Neuronal stem cell (in vitro differentiated cells): ENCODE data around the gene IQCM.

ENCODE experiments used
- DNase-seq: peaks from one replicate; pipeline ENCODE4 v3.0.0-alpha.2; 2013; ENCODE audit warnings: low spot score
- H2AFZ ChIP-seq: one replicate; pipeline ENCODE4 v1.6.1; 2013; ENCODE audit warnings: mild to moderate bottlenecking, low read length, inconsistent platforms
- H2AK5ac ChIP-seq: 2 replicates; pipeline ENCODE4 v1.6.1; 2013; ENCODE audit warnings: low read depth, mild to moderate bottlenecking, inconsistent platforms, low read length, moderate library complexity, mixed read lengths
- H2BK120ac ChIP-seq: 2 replicates; pipeline ENCODE4 v1.6.1; 2013; ENCODE audit warnings: low read depth, mild to moderate bottlenecking, inconsistent platforms, low read length, moderate library complexity, mixed read lengths
- H2BK12ac ChIP-seq: one replicate; pipeline ENCODE4 v1.6.1; 2013; ENCODE audit warnings: low read length, inconsistent platforms
- H2BK15ac ChIP-seq: 2 replicates; pipeline ENCODE4 v1.6.1; 2013; ENCODE audit warnings: mild to moderate bottlenecking, low read length, inconsistent platforms, mixed read lengths
- H2BK5ac ChIP-seq: one replicate; pipeline ENCODE4 v1.6.1; 2013; ENCODE audit warnings: inconsistent platforms, mild to moderate bottlenecking, low read length, moderate library complexity
- H3K14ac ChIP-seq: one replicate; pipeline ENCODE4 v1.6.1; 2013; ENCODE audit warnings: low read length, inconsistent platforms
- H3K18ac ChIP-seq: 2 replicates; pipeline ENCODE4 v1.6.1; 2013; ENCODE audit warnings: low read length, inconsistent platforms
- H3K23ac ChIP-seq: 2 replicates; pipeline ENCODE4 v1.6.1; 2013; ENCODE audit warnings: low read depth, mild to moderate bottlenecking, mixed read lengths, low read length, inconsistent platforms; ENCODE audit not compliant: poor library complexity
- H3K27ac ChIP-seq: replicated peaks from 3 replicates; pipeline ENCODE4 v1.5.1; 2013; ENCODE audit warnings: low read length, inconsistent platforms
- H3K27me3 ChIP-seq, 3 experiments: 2 replicates each; pipeline ENCODE4 v1.6.1; 2013; ENCODE audit warnings: low read length in 3 of 3, mild to moderate bottlenecking in 2 of 3, inconsistent platforms in 1 of 3, low read depth in 1 of 3, mixed read lengths in 1 of 3, moderate library complexity in 1 of 3; ENCODE audit not compliant: control insufficient read depth in 3 of 3, insufficient read depth in 3 of 3
- H3K36me3 ChIP-seq, 2 donors: replicated peaks in 1 of 2; 2 replicates each; pipeline ENCODE4 v1.6.1; 2013; ENCODE audit warnings: low read length in 2 of 2; ENCODE audit not compliant: control insufficient read depth in 2 of 2, insufficient read depth in 2 of 2
- H3K4ac ChIP-seq: 2 replicates; pipeline ENCODE4 v1.6.1; 2013; ENCODE audit warnings: inconsistent platforms, mild to moderate bottlenecking, low read length, moderate library complexity
- H3K4me1 ChIP-seq, 2 donors: 1 replicate in 1 of 2; 2 replicates in 1 of 2; pipeline ENCODE4 v1.6.1; 2013; ENCODE audit warnings: low read length in 2 of 2, low read depth in 1 of 2; ENCODE audit not compliant: control insufficient read depth in 2 of 2, insufficient read depth in 1 of 2
- H3K4me2 ChIP-seq: one replicate; pipeline ENCODE4 v1.6.1; 2013; ENCODE audit warnings: mild to moderate bottlenecking, low read length, inconsistent platforms; ENCODE audit not compliant: insufficient read depth, poor library complexity, severe bottlenecking
- H3K4me3 ChIP-seq, 2 donors: 2 replicates each; pipeline ENCODE4 v1.5.1; 2013; ENCODE audit warnings: low read length in 2 of 2, mild to moderate bottlenecking in 2 of 2, inconsistent platforms in 1 of 2, moderate library complexity in 1 of 2
- H3K79me1 ChIP-seq: one replicate; pipeline ENCODE4 v1.6.1; 2013; ENCODE audit warnings: low read depth, mild to moderate bottlenecking, inconsistent platforms, low read length, moderate library complexity
- H3K9ac ChIP-seq: one replicate; pipeline ENCODE4 v1.6.1; 2013; ENCODE audit warnings: mild to moderate bottlenecking, low read depth, low read length, inconsistent platforms; ENCODE audit not compliant: poor library complexity
- H3K9me3 ChIP-seq, 2 donors: replicated peaks in 1 of 2; 2 replicates each; pipeline versions ENCODE3 to v1.6.1; 2013; ENCODE audit warnings: low read length in 2 of 2, mild to moderate bottlenecking in 2 of 2, inconsistent platforms in 1 of 2, low read depth in 1 of 2, mixed read lengths in 1 of 2, moderate library complexity in 1 of 2; ENCODE audit not compliant: control insufficient read depth in 2 of 2, insufficient read depth in 1 of 2
- H4K8ac ChIP-seq: one replicate; pipeline ENCODE4 v1.6.1; 2013; ENCODE audit warnings: low read depth, mild to moderate bottlenecking, inconsistent platforms, low read length, moderate library complexity
- H4K91ac ChIP-seq: one replicate; pipeline ENCODE4 v1.6.1; 2013; ENCODE audit warnings: low read length, low read depth, mild to moderate bottlenecking, inconsistent platforms; ENCODE audit not compliant: poor library complexity
- WGBS, 2 donors: extraction: QIAGEN DNeasy Blood & Tissue Kit; methylation state at CpG; one replicate each; pipeline ENCODE4 v1.1.7; 2013; ENCODE audit warnings: missing lambda C conversion rate in 2 of 2, mixed read lengths in 1 of 2; ENCODE audit not compliant: insufficient read length in 2 of 2, insufficient replicate concordance in 1 of 2; ENCODE audit errors: extremely low coverage in 2 of 2; 5-methylcytosine and 5-hydroxymethylcytosine counted together

Gene IQCM

GRCh38 chr4:149552601-149553000 is 263.0 kb downstream of the IQCM start:
- no peak overlapping the region for H4K91ac ChIP-seq
- no peak overlapping the region for H3K18ac ChIP-seq
- no peak overlapping the region for H3K4me2 ChIP-seq
- H3K9ac ChIP-seq: no peak overlapping the region
- H2BK12ac ChIP-seq: no peak overlapping the region
- H3K4ac ChIP-seq: no peak overlapping the region
- H2BK120ac ChIP-seq: no peak overlapping the region
- H2AK5ac ChIP-seq: no peak overlapping the region
- no peak for DNase-seq
- no peaks in the 10 kb centered on the region for H3K4me1 ChIP-seq
- no peak overlapping the region for H3K23ac ChIP-seq
- no peak overlapping the region for H2AFZ ChIP-seq
- no peak overlapping the region for H2BK5ac ChIP-seq
- H3K79me1 ChIP-seq: no peaks in the 10 kb centered on the region
- H3K4me3 ChIP-seq: no peak overlapping the region
- no peaks in the 10 kb centered on the region for H3K27me3 ChIP-seq
- no peak overlapping the region for H3K14ac ChIP-seq
- H4K8ac ChIP-seq: no peak overlapping the region
- H3K27ac ChIP-seq: no peak overlapping the region
- H3K9me3 ChIP-seq: no peaks in the 10 kb centered on the region
- H3K36me3 ChIP-seq: no peaks in the 10 kb centered on the region
- no peak overlapping the region for H2BK15ac ChIP-seq

- Histone ChIP-seq H3K79me1 (no peaks in the 10 kb centered on the region), H3K27me3 (no peaks in the 10 kb centered on the region), H2BK12ac (no peak overlapping the region), H3K14ac (no peak overlapping the region), H4K91ac (no peak overlapping the region), H3K4me1 (no peaks in the 10 kb centered on the region), H4K8ac (no peak overlapping the region), H2BK15ac (no peak overlapping the region), H3K4me2 (no peak overlapping the region), H3K9ac (no peak overlapping the region), H3K23ac (no peak overlapping the region), H2AFZ (no peak overlapping the region), H3K4ac (no peak overlapping the region), H2BK120ac (no peak overlapping the region), H2AK5ac (no peak overlapping the region), H3K36me3 (no peaks in the 10 kb centered on the region), H2BK5ac (no peak overlapping the region), H3K9me3 (no peaks in the 10 kb centered on the region), H3K18ac (no peak overlapping the region), H3K27ac (no peak overlapping the region), H3K4me3 (no peak overlapping the region)
- DNase-seq: no peak
These were observed 265.7 kb downstream of the IQCM start for GRCh38 chr4:149549911-149550310.

GRCh38 chr4:149534779-149535178 is 280.9 kb downstream of the IQCM start:
- Histone ChIP-seq H2AFZ (no peak overlapping the region), H3K27me3 (no peaks in the 10 kb centered on the region), H3K23ac (no peak overlapping the region), H2BK12ac (no peak overlapping the region), H3K18ac (no peak overlapping the region), H2BK120ac (no peak overlapping the region), H3K4me3 (no peak overlapping the region), H4K91ac (no peak overlapping the region), H3K79me1 (no peaks in the 10 kb centered on the region), H3K27ac (no peak overlapping the region), H3K4me1 (no peaks in the 10 kb centered on the region), H4K8ac (no peak overlapping the region), H2BK5ac (no peak overlapping the region), H2BK15ac (no peak overlapping the region), H3K36me3 (no peaks in the 10 kb centered on the region), H3K4ac (no peak overlapping the region), H3K4me2 (no peak overlapping the region), H3K9me3 (no peaks in the 10 kb centered on the region), H3K14ac (no peak overlapping the region), H3K9ac (no peak overlapping the region), H2AK5ac (no peak overlapping the region)
- no peak for DNase-seq
- WGBS, 2 donors: no CpG with 5 or more reads among the region's 2 CpGs

- no peak overlapping the region for H2BK12ac ChIP-seq
- H3K4me2 ChIP-seq: no peak overlapping the region
- no peak overlapping the region for H4K91ac ChIP-seq
- no peak overlapping the region for H3K27ac ChIP-seq
- no peaks in the 10 kb centered on the region for H3K79me1 ChIP-seq
- no peak overlapping the region for H3K9ac ChIP-seq
- H3K4ac ChIP-seq: no peak overlapping the region
- no CpG with 5 or more reads among the region's 3 CpGs for WGBS, 2 donors
- H2BK120ac ChIP-seq: no peak overlapping the region
- H3K4me3 ChIP-seq: no peak overlapping the region
- H2AK5ac ChIP-seq: no peak overlapping the region
- no peaks in the 10 kb centered on the region for H3K9me3 ChIP-seq
- no peak overlapping the region for H3K18ac ChIP-seq
- DNase-seq: no peak
- H3K36me3 ChIP-seq: no peaks in the 10 kb centered on the region
- H2BK5ac ChIP-seq: no peak overlapping the region
- no peak overlapping the region for H2BK15ac ChIP-seq
- no peak overlapping the region for H4K8ac ChIP-seq
- no peak overlapping the region for H3K14ac ChIP-seq
- H3K27me3 ChIP-seq: no peaks in the 10 kb centered on the region
- no peak overlapping the region for H2AFZ ChIP-seq
- no peaks in the 10 kb centered on the region for H3K4me1 ChIP-seq
- no peak overlapping the region for H3K23ac ChIP-seq
These were observed 283.8 kb downstream of the IQCM start for GRCh38 chr4:149531861-149532260.
